ENCODE measurements around the gene GIMD1. TPM values are rescaled to one million over a fixed set of nuclear protein-coding genes. Genes with fewer than 3 reads are reported as not detected.
A peak's percentile ranks its signal among the peaks of the same experiment; 100 is the strongest.

Gene GIMD1
- total RNA-seq, 4 donors from 2014 or later, result not detected

GRCh38 chr4:106320235-106320634, 48.3 kb downstream of the GIMD1 start:
- intact Hi-C loops (cut with DNase I; ENCODE audit: low total_unique reads), result no loop called here
- no peak for DNase-seq
- Histone ChIP-seq H3K36me3 (no peaks in the 10 kb centered on the region), H3K4me3 (no peak overlapping the region), H3K9me3 (no peaks in the 10 kb centered on the region), H3K27ac (no peak overlapping the region), H3K4me1 (peaks cover 9 to 13% of the 10 kb centered on the region in 2 donors), H3K27me3 (no peaks in the 10 kb centered on the region)
- TF ChIP-seq POLR2A (IDR thresholded peaks at IDR 0.05) (no peak), CTCF (IDR thresholded peaks at IDR 0.05) (no peak)

GRCh38 chr4:106318511-106318910, 50.1 kb downstream of the GIMD1 start:
- no peak for TF ChIP-seq POLR2A (IDR thresholded peaks at IDR 0.05)
- no peak for TF ChIP-seq CTCF (IDR thresholded peaks at IDR 0.05)
- DNase-seq, result no peak
- H3K9me3 ChIP-seq, result no peaks in the 10 kb centered on the region
- no peak overlapping the region for H3K4me3 ChIP-seq
- peaks cover 9 to 15% of the 10 kb centered on the region in 2 donors for H3K4me1 ChIP-seq
- no peak overlapping the region for H3K27ac ChIP-seq
- intact Hi-C loops (cut with DNase I; ENCODE audit: low total_unique reads), result no loop called here
- no peaks in the 10 kb centered on the region for H3K27me3 ChIP-seq
- no peaks in the 10 kb centered on the region for H3K36me3 ChIP-seq

GRCh38 chr4:106317815-106318214, 50.8 kb downstream of the GIMD1 start:
- no peak overlapping the region for H3K27ac ChIP-seq
- intact Hi-C loops (cut with DNase I; ENCODE audit: low total_unique reads), result no loop called here
- peaks cover 9 to 15% of the 10 kb centered on the region in 2 donors for H3K4me1 ChIP-seq
- DNase-seq, result no peak
- no peak overlapping the region for H3K4me3 ChIP-seq
- no peak for TF ChIP-seq CTCF (IDR thresholded peaks at IDR 0.05)
- no peaks in the 10 kb centered on the region for H3K9me3 ChIP-seq
- no peaks in the 10 kb centered on the region for H3K27me3 ChIP-seq
- H3K36me3 ChIP-seq, result no peaks in the 10 kb centered on the region

GRCh38 chr4:106316773-106317409, 51.7 kb downstream of the GIMD1 start:
- H3K4me1 ChIP-seq, result peaks cover 9 to 15% of the 10 kb centered on the region in 2 donors
- intact Hi-C loops (cut with DNase I; ENCODE audit: low total_unique reads), result no loop called here
- H3K27me3 ChIP-seq, result no peaks in the 10 kb centered on the region
- peak overlapping the region; percentile 91 to 92 for H3K27ac ChIP-seq
- TF ChIP-seq CTCF (IDR thresholded peaks at IDR 0.05) (no peak), POLR2A (IDR thresholded peaks at IDR 0.05) (no peak)
- H3K4me3 ChIP-seq, result peak overlapping the region; percentile 77 to 90
- H3K9me3 ChIP-seq, result no peaks in the 10 kb centered on the region
- no peaks in the 10 kb centered on the region for H3K36me3 ChIP-seq
- DNase-seq, result no peak

GRCh38 chr4:106315968-106316772, 52.4 kb downstream of the GIMD1 start, which contains the start of the genes AIMP1 and TBCK:
Gene AIMP1, plus strand, starts transcription at chr4:106316550. Its CDS starts 8,460 bp downstream, at chr4:106325010.
Gene TBCK, minus strand, starts transcription at chr4:106316209. Its CDS starts 7,249 bp downstream, at chr4:106308960.
- H3K27me3 ChIP-seq, result no peaks in the 10 kb centered on the region
- no peaks in the 10 kb centered on the region for H3K9me3 ChIP-seq
- intact Hi-C loops (cut with DNase I; ENCODE audit: low total_unique reads), result no loop called here
- H3K4me1 ChIP-seq, result peaks cover 9 to 15% of the 10 kb centered on the region in 2 donors
- H3K27ac ChIP-seq, result peak within 1 kb of the TSS; percentile 91 to 92
- TF ChIP-seq CTCF (IDR thresholded peaks at IDR 0.05) (no peak), POLR2A (IDR thresholded peaks at IDR 0.05) (peak in 1 of 2 donors; percentile 58)
- peak within 1 kb of the TSS; percentile 77 to 90 for H3K4me3 ChIP-seq
- H3K36me3 ChIP-seq, result no peaks in the 10 kb centered on the region
- peak; percentile 85 to 89 for DNase-seq
